ELF-1 (cell line): Measurements from ENCODE around the gene CDC42EP4.

Source experiments
- DNase-seq: peaks from one replicate; pipeline ENCODE4 v3.0.0-alpha.2; 2016; ENCODE audit warnings: low read depth, low spot score

CDC42EP4 gene

DNA sequence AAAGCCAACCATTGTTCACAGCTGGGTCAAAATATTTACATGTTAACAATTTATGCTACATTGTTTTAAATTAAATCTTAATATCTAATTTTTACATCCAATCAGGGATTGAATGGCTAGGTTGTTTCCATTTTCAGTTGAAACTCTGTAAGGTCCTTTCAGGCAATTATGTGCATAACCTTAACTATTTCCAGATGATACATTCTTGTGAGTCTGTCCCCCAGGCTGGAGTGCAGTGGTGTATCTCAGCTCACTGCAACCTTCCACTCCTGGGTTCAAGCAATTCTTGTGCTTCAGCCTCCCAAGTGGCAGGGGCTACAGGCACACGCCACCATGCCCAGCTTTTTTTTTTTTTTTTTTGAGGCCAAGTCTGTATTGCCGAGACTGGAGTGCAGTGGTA is 10.4 kb downstream of the CDC42EP4 start:
- no peak for DNase-seq

DNA sequence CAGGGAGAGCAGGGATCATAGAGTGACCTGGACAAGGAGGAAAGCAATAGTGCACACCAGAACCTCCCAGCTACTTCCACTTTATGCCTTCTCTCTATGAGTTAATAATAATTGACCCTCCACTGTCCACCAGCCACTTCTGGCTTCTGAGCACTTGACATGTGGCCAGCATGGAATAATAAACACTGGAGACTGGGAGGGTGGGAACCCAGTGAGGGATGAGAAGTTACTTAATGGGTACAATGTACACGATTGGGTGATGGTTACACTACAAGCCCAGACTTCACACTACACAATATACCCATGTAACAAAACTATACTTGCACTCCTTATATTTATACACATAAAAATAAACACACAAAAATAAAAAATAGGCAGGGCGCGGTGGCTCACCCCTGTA is 11.4 kb downstream of the CDC42EP4 start:
- no peak for DNase-seq

DNA sequence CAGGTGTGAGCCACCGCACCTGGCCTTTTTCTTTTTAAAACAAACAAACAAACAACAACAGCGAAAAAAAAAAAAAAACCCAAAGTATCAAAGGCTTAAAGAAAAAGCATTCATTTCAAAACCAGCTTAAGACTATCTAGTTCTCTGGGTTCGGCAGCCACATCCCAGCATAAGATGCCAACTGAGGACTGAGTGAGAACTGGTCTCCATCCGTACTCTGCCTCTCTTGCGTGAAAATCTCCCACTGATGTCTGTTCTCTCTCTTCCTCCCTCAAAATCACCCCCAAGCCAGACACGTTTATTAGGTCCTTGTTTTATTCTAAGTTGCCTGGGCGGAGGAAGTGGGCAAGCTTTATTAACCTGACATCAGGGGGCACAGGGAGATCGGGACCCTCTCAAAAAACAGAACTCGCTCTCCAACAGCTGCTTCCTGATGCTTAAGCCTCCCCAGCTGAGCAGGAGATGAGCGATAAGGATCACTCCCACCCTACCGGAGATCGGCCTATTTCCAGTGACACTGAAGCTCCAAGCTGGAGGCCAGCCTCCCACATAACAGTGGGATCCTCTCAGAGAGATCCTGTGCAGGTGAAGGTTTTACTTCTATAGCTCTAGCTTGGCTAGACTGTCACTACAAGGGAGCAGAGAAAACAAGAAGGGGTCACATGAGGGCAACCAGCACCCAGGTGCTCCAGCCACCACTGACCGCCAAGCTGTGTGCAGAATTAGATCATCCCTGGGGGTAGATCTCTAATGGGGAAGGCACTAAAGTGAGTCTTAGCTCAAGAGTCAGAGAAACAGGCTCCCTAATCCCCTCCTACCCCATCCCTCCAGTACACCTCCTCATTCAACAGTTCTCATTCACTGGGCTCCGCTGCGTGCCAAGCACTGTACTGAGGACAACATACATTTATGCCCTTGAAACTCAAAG is 13.6 kb downstream of the CDC42EP4 start:
- DNase-seq: no peak

DNA sequence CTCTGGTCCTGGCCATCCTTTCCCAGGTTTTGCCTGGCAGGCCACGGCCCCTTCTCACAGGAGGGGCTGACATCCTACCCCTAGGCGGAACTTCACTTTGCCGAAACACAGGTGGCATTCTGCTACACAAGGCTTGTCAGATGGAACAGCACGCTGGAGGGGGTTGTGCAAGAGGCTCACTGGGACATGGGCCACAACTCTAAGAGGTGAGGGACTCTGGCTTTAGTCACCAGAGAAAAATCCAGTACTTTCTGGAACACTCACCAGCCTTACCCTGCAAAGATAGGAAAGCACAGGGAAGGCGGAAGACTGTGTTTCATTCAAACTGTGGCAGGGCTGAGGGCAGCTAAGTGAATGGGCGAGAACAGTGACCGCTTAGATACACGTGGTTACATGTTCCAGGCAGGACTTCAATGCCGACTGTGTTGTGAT is 18.3 kb downstream of the CDC42EP4 start:
- no peak for DNase-seq

DNA sequence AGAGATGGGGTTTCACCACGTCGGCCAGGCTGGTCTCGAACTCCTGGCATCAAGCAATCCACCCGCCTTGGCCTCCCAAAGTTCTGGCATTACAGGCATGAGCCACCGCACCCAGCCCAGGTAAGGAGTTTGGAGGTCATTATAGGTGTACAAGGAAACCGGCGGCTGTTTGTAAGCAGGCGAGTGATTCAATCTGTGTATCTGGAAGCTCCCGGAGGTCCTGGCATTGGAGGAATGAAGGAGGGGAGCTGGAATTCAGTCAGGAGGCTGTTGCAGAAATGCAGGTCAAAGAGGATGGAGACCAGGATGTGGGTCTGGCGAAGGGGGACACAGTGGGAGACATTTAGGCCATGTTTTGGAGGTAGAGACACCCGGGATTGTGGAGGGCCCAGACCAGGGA is 18.8 kb downstream of the CDC42EP4 start:
- DNase-seq: no peak

DNA sequence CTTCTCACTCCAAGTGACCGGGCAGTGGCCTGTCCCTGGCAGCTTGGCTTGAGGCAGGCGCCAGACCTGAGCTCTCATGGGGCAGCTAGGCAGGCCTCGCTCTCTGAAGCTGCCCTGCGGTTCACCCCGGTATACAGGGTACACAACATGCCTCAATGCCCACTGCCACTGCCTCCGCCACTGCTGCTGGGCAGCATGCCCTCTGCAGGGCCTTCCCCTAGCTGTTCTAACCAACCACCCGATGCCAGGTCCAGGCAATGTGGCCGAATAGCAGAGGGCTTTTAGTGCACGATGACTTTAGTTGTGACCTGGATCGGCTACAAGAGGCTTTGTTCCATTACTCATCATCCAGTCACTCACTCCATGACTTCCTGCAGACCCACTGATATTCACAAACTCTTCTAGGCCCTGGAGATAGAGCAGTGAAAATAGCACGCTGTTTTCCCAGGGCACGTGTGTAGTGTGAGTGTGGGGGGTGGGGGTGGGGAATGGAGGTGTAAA is 19.7 kb downstream of the CDC42EP4 start:
- DNase-seq: no peak

DNA sequence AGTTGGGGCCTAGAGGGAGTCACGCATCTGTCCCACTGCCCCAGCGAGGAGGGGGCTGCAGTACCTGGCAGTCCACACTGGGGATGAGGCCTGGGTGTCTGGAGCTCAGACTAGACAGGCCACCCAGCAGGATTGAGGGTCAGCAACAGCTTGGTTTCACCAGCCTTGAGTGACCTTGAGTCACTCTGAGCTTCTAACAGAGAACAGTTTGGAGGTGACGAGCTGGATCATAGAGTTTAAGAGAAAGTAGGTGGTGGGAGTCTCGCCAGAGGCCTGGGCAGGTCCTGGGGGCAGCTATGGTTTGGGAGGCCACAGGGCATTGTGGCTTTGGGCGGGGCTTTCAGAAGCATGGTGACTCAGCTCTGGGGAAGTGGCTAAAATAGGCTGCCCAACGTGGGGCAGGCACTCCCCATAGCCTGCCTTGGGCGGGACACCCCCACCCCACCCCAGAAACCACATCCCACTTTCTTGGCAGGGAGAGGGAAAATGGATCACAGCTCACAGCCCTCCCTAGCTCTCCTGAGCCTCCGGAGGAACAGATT is 20.5 kb downstream of the CDC42EP4 start:
- DNase-seq: no peak

DNA sequence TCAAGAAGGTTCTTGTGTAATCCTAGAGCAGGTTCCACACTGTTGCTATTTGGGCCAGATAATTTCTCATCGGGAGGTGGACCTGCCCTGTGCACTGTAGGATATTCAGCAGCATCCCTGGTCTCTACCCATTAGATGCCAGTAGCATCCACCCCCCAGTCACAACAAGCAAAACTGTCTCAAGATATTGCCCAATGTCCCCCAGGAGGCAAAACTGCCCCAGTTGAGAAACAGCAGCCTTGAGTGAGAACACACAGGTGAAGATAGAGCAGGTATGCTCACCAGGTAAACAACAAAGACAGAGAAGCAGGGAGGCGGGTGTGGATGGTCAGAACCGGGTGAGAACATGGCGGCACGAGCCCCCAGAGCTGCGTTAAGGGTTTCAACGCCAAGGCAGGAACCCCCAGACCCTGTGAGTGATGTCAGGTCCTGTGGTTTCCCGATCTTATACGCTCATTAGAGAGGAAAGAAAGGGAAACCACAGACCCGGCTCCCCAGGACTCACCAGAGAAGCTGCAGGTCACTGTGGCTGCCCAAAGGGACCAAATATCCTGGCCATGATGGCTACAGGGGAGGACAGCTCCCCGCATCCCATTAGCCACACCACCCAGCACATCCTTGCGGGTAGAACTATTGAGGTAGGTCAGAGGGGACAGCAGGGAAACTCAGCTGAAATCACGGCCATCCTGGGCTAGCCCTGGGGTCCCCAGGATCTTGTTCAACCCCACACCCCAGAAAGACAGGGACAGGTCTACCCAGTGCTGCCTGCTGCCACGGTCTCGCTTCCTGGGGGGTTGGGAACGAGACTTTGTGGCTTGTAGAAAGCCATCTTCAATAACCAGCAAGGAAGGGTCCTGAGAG is 21.2 kb downstream of the CDC42EP4 start:
- no peak for DNase-seq

DNA sequence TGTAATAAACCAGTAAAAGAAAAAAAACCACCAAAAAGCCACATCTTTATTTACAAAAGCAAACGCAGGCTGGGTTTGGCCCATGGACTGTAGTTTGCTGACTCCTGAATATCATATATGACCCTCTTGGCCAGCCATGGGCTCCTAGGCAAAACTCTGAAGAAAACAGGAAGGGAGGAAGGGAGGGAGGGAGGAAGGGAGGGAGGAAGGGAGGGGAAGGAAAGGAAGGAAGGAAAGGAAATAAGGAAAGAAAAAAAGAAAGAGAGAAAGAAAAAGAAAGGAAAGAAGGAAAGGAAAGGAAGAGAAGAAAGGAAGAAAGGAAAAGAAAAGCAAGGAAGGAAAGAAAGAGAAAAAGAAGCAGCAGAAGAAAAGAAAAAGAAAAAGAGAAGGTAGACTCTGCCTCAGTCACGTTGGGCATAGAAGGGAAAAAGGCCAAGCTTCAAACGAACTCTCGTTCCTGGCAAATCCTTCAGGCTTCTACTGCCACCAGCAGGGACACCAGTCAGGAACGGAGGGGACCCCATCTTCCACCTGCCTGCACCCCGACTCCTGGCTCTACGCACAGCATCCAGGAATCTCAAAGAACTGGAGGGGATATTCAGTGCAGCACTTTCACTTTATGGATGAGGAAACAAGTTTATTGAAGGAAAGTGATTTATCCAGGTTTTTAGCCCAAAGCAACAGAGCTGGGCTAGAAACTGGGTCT is 22.1 kb downstream of the CDC42EP4 start:
- no peak for DNase-seq

DNA sequence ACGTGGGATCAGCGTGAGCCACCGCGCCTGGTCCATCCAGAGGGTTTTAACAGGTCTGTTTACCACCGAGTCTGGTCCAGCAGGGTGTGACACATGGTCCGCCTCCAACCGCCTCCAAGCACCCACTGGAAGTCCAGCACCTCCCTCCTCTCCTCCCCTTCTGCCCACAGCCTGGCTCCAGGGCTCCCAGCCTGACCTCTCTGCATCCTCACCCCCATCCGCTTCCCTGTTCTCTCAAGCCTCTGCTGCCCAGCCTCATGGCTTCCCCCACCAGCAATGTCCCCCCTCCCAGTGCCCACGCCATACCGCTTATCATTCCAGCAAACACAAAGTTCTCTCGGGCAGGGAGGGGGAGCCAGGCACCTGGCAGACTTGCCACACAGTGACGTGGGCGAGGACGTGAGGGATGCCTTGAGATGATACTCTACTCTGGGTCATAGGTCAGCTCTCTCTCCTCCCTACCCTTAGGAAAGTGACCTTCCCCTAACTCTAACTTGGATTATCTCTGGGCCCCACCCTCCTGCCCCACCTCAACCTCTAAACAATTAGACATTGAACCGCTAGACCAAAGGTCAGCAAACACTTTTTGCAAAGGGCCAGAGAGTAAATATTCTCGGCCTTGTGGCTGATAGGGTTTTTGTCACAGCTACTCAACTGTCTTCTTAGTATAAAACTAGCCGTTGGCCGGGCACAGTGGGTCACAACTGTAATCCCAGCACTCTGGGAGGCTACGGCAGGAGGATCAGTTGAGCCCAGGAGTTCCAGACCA is 23.1 kb downstream of the CDC42EP4 start:
- DNase-seq: no peak

DNA sequence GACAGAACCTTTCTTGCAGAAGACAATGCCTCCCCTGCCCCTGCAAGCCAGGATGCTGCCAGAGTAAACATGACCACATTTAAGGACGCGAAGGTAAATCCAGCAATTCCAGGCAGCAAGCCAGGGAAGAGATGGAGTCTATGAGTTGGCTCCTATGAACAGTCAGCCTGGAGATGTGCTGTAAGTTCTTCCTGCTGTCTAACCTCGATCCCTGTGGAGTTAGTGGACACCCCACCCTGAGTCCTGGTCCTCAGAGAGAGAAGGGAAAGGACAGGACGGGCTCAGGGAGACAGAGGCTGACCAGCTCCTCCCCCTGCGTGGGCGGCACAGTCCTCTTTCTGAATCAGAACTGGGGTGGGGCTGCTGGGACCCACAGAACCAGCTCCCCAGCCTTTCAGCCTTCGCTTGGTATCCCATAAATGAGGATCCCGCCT is 24.9 kb downstream of the CDC42EP4 start:
- no peak for DNase-seq

DNA sequence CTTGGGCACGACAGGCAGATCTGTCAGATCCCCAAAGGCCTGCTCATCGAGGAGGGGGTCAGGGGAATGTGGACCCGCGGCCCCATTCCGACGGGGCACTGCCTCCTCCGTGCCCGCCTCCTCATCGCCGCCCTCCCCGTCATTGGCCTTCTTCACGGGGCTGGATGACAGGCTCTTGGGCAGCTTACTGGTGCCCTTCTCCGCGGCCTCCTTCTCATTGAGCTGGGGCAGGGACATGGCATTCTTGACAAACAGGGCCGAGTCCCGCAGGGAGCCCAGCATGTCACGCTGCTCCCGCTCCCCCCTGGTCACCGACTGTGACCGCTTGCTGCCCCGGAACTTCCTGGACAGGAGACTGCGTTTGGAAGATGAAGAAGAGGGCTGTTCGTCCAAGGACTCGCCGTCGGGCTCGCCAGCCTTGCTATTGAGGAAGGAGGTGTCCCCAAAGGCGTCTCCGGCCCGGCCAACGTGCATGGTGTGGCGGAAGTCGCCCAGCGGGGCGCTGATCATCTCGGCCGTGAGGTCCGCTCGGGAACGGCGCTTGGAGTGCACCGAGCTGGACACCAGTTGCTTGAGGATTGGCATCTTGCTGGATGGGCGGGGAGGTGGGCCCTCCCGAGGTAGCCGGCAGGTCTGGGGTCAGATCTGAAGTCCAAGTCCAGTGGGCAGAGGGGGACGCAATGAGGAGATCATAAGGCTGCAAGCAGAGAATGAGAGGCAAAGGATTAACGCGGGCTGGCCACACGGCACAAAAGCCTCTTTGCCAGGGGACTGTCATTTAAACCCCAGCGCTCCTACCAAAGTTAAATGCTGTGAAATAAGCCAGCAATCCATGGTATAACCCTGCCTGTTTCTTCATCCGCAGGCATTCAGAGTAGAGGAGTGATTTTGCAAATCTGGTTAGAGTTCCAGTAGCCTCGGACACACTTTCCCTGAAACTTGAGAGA is 25.6 kb downstream of the CDC42EP4 start:
- no peak for DNase-seq

DNA sequence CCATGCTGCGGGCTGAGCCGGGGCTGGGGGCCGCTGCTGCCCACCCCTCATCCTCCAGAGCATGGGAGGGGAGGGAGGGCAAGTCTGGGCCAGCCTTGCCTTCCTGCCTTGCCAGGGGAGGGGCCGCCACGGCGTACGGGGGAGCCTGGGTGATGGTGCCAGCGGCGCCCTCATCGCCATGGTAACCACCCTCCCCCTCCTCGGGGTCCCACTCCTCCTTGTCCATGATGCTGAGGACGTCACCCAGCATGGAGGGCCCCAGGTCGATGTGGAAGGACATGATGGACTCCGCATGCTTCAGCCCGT is 26.2 kb downstream of the CDC42EP4 start:
- DNase-seq: no peak

DNA sequence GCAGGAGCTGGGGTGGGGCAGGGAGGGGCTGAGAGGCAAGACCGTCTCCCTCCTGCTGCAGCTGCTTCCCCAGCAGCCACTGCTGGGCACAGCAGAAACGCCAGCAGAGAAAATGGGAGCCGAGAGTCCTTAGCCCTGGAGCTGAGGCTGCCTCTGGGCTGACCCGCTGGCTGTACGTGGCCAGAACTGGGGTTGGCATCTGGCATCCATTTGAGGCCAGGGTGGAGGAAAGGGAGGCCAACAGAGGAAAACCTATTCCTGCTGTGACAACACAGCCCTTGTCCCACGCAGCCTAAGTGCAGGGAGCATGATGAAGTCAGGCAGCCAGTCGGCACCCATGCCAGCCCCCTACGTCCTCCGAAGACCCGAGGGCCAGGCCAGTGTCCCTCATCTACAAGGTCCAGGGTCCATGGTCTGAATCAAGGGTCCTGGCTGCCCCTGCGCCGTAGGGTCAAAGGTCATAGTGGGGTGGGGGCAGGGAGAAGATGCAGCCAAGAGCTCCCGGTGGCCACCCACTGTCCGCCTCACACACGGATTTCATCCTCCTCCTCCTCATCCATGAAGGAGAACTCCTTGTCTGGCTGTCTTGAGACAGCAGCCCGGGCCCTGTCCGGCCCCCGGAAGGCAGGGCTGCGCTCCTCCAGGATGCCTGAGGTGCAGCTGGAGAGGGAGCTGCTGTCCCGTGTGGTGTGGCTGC is 26.7 kb downstream of the CDC42EP4 start:
- DNase-seq: no peak

DNA sequence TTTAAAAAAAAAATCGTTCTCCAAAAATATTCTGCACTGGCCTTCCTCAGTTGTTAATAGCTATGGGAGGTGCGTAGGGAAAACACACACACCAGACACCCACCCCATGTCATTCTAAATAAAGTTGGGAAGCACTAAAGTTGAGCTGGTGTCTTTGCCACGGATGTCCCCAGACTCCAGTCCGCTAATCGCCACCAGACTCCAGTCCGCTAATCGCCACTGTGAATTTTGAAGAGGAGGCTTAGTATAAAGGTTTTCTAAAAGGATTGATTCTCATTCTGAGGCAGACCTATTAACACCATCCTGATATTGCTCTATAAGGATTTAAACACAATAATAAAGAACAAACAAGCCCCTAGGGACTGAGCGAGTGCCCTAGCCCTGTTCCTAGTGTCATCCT is 27.4 kb downstream of the CDC42EP4 start:
- no peak for DNase-seq

DNA sequence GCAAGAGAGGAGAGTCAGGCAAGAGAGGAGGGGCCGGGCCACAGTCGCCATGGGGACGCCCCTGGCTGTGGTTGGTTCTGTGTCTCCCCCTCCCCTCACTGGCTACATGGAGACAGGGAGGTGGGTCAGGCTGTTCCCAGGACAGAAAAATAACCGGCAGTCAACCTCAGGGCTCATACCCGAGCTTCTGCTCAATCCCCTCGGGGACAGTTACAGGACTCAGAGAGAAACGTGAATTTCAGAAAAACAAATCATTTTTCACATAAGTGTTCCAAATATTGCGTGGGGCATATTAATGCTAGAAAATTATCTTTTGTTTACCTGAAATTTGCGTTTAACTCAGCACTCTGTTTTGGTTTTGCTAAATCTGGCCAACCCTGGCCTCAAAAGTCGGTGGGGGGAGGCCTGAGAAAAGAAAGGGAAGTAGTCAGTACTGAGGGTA is 27.9 kb downstream of the CDC42EP4 start:
- peak; percentile 90 for DNase-seq

DNA sequence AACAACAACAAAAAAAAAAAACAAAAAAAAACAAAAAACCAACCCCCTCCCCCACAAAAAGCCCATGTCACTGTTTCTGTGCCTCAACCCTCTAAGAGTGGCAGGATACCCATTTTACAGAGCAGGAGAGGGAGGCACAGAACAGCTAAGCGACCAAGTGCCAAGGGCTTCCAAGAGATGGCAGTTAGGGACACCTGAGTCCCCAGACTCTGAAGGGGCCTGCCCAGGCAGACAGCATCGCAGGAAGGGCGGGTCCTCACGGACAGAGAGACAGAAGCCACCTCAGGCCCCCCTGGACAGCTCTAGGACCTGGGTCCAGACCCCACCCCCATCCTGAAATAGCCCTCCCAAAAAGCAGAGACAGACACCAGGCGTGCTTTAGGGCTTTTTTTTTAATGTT is 28.6 kb downstream of the CDC42EP4 start:
- no peak for DNase-seq

DNA sequence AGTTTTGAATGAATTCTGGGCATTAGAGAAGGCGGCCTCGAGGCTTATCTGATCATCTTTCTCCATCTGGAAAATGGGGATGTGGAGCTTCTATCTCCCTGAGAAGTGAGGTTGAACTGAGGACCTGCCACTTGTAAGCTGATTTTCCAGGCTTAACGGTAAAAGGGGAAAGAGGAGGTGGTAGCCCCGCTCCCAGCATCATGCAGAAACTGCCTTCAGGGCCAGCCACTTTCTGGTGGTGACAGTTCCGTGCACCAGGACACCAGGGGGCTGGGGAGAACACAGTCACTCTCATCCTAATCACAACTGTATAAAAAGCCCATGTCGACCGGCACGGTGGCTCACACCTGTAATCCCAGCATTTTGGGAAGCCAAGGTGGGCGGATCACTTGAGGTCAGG is 29.2 kb downstream of the CDC42EP4 start:
- no peak for DNase-seq

DNA sequence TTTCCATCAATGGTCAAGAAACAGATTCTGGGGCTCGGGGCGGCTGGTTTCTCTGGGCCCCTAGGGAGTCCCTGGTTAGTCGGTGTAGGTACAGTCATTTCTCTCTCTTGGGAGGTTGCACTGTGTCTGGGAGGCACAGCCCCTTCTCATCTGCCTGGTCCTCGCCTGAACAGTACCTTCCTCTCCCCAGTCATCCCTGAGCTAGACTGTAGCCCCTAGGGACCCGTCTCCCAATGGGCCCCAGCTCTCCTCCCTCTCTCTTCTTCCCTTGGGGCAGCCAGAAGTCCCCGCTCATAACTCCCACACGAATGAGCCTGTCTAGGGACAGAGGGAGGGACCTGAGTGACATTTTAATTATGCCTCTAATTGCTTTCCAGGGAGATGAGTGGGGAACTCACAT is 29.9 kb downstream of the CDC42EP4 start:
- no peak for DNase-seq
